Stimulated activated CD4-positive, alpha-beta T cell treated with anti-CD3 and anti-CD28 coated beads, Interleukin-15, amount 100 ng/mL, for 1 hour (primary cell): ENCODE results near the gene TBC1D1.

ENCODE experiments used
- DNase-seq, 2 donors: peaks; one replicate each; pipeline ENCODE4 v3.0.0-alpha.2; 2020; ENCODE audit warnings: low read depth in 1 of 2, low spot score in 1 of 2

TBC1D1 gene

DNA sequence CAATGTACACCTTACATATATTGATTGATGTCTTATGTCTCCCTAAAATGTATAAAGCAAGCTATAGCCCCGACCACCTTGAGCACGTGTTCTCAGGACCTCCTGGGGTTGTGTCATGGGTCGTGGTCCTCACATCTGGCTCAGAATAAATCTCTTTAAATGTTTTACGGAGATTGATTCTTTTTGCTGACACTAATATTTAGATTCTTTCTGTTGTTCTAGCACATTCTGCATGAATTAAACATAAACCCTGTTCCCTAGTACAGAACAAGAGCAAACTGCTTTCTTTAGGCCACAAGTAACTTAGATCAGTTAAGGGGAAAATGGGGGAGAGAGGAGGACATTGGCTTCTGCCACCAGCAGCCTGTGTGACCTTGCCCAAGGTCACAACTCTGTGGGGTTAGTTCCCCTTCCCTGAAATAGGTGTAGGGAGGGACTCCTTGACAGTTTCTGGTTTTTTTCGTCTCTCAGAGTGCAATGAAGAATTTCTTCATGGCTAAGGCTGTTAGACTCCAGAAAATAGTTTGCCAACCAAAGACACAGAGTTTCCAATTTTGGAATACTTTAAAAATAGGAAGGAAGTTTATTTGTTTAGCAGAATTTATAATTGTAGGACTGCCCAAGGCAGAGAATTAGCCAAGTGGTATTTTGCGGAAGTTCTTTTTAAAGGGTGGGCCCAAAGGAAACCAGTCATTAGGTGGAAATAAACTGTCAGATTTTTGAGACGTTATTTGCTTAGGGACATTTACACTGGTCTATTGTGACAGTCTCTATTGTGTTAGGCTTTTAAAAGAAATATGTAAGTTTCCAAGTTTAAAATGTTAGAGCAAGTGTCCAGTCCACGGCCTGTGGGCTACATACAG is 98.7 kb downstream of the TBC1D1 start:
- DNase-seq = no peak

DNA sequence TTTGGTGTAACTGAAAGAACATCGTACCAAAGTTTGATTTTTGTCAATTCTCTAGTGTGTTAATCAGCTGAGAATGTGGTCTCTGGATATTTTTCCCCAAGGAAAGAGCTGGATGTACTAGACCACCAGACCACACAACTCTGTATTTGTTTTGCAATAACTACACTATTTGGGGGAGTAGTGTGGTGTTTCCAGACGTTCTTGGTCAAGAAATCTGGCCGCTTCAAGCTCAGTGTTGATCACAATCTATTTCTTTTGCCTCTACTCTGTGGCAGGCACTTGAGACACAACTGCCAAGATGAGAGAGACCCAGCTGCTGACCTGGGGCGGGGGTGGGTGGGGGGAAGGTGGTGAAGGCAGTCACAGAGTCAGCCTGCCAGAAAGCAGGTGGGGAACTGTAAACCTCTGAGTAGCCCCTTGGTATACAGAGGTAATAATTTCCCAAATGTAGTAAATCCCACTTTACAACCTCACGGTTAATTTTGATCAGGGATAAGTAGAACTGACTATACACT is 99.9 kb downstream of the TBC1D1 start:
- DNase-seq = no peak

DNA sequence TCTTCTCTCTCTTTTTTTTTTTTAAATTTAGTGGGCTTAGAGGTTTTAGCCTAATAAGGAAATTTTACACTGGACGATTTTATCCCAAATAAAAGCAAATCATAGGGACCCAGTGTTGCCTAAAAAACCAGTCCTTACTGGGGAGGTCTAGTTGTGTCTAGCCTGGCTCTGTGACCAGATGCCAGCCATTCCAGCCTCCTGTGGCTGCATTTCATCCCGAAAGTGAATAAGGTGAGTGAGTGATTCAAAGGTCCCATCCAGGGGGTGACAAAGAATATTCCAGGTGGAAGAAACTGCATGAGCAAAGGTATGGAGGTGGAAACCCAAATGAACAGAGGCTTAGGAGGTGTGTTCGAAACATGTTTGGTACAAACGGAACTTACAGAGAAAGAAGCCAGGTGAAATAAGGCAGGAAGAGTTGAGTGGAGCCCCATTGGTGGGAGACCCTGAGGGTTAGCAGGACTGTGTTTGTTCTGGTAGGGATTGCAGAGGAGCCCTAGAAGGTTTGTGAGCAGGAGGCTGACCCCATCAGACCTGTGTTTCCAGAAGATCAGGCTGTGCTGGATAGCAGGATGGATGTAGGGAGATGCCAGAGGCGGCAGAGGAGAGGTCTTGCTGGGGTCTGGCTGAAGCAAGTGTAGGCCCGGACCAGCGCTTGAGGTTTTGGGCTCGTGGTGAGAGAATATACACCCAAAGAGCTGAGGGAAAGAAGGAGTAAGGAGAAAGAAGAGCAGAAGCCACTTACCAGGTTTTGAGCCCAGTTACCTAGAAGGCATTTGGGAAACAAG is 100.9 kb downstream of the TBC1D1 start:
- DNase-seq = no peak

DNA sequence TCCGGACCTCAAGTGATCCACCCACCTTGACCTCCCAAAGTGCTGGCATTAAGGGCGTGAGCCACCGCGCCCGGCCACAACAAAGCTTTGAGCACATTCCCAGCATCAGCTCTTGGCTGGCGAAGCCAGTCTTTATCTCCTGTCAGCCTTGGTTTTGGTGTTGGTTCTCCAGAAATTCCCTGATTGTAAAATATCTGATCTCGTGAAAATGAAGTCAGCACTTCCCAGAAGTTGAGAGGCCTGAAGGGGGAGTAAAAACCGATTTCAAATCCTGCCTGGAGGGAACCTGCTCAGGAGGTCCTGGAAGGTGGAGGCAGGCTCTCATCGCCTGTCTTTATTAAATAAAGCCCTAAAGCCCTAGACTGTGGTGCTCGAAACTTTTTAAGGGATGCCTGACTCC is 102.9 kb downstream of the TBC1D1 start:
- DNase-seq = no peak

DNA sequence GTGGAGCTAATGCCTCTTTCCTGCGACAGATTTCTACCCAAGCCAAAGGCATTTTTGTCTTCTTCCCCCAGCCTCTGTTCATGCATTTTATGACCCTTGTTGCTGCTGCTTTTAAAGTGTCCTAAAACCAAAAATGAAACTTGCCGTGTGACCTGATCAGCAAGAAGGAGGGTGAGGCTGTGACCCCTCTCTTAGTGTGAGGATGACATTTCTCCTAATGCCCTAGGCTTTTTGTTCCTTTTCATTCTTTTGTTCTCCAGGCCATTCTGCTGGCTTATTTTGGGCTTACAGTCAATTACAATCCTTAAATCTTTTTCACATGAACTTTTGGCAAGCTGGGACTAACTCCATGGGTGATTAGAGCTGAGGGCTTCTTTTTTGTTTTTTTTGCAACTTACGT is 103.7 kb downstream of the TBC1D1 start:
- DNase-seq = no peak

DNA sequence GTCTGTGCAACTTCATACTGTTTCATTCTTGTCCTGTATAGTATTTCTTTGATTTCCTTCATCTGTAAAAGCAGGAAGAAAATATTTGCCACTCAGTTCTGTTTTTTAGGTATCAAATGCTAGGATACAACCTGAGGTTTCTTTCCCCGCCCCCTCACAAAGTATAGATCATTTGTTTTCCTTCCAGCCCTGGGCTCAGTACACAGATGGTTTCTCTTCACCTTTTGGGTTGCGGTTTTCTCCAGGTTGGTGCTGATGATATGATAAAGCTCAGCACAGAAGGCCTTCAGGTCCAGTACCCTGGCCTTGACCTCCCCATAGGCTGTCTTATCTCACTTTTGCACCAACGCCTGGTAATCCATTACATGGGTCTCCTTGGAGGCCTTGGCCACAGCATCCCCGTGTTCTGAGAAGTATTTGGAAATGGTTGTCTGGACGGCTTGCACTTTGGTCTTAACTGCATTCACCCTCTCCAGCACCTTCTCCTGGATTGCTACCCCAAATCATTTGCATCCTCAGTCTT is 104.5 kb downstream of the TBC1D1 start:
- no peak for DNase-seq

DNA sequence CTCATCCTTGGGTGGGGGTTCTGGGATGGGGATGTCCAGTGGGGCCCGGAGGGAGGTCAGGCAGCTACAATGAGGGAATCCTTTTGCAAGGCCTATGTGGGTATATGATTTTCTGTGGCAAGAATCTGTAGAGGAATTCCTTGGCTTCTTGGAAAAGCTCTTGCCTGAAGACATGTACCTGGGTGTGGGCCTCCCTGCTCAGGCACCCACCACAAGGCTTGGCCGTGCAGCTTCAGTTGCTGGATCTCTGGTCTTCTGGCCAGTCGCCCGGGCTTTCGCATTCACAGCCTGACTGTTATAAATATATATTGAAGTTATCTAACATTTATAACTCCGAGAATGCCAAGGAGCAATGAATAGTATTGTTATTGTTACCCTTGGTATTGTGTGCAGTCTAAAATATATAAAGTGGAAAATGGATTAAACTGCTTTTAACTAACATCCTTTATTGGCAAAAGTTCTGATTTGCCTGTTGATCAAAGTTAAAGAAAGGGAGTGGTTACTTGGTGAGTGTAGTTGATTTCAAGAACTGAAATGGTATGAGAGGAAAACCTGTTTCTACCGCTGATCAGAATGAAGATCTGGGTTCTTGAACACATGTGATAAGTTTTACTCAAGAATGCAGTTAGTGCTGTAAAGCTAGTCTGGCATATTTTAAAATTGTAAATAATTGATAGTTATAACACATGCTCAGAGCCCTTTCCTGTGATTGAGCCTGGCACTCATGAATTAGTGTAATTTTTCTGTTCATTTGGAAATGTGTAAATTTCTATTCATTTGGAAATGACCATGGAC is 105.3 kb downstream of the TBC1D1 start:
- no peak for DNase-seq

DNA sequence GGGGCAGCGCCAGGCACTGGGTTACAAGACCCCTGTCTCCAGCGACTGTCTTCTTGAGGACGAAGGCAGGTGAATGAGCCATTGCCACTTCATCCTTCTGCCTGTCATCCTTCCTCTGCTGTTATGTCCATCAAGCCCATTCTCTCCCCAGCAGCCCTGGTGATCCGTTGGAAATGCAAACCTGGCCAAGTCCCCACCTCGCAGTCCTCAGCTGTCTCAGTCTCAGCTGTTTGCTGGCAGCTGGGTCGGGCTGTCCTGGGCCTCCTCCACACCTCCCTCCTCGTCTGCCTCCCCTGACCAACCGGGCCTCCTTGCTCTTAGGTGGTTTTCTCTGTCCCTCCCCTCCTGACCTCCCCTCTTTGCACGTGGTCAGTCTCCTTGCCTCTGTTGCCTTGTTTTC is 107.3 kb downstream of the TBC1D1 start:
- no peak for DNase-seq

DNA sequence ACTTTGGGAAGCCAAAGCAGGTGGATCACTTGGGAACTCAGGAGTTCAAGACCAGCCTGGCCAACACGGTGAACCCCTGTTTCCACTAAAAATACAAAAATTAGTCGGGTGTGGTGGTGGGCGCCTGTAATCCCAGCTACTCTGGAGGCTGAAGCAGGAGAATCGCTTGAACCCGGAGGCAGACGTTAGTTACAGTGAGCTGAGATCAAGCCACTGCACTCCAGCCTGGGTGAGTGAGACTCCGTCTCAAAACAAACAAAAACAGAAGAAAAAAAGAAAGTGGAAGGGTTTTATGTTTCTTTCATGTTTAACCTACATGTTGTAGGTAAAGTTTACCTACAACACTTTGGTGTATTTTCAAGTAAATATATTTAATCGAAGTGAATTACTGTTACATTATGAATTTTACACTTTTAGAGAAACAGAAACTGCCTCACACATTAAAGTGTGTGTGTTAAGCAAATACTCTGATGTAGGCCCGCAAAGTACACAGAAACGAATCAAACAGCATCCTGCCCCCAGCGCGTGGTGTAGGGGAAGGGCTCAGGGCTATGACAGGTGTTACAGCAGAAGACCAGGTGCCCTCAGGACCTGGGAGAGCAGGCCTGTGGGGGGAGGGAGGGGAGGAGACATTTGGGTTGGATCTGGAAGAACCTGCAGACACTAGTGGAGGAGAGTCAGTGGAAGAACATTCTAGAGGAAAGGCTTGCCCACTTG is 108.3 kb downstream of the TBC1D1 start:
- no peak for DNase-seq

DNA sequence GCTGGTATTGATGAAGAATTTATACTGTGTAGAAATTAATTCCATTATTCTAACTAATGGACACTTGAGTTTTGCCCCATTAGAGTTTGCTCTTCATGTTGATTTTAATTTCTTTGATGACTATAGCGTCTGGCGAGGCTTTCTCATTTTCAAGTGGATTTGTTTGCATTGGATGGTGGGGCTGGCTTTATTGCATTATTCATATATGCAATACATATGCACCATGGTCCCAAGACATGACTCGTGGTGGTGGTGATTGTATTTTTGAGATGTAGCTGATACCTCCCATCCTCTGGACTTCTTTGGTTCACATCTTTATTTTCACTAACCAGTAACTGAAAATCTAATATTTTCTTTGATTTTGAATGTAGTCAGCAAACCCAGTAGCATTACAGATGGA is 109.1 kb downstream of the TBC1D1 start:
- DNase-seq = no peak

DNA sequence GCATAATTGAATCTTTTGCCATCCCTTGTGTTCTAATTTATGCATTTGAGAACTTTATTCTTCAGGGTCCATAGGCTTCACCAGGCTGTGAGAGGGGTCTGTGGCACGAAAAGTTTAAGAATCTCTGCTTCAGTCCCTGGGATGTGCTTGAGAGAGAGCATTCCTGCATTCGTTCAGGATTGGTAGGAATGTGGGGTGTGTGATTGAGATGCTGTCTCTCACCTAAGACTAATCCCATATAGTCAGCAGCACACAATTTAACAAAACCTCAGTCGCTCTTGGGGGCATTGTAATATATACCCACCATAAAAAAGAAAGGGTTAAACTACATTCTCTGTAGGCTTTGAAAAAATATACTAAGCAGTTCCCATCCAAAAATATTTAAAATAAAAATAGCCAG is 111.0 kb downstream of the TBC1D1 start:
- no peak for DNase-seq

DNA sequence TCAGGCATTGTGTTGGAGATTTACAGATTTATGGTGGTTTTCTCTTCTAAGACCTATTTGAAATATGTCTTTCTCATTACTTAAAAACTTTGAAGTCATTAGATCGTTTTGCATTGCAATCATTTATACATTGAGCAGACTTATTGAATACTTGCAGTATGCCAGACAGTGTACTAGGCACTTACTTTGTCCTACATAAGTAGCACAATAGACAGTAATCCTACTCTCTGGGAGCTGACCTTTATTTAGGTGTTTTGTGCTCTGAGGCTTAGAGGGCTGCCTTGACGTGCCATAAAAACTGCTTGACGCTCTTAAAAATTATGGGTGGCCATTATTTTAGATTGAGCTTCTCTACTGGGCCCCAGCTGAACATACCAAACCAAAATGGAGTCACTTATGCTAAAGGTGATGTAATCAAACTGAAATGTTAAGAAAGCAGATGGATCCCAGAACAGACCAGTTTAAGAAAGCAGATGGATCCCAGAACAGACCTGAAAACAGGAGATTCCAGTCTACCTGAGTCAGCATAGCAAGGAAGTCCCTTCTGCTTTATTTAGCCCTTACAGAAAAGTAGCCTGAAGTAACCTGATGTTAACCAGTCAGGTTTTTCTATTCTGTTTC is 111.7 kb downstream of the TBC1D1 start:
- no peak for DNase-seq

DNA sequence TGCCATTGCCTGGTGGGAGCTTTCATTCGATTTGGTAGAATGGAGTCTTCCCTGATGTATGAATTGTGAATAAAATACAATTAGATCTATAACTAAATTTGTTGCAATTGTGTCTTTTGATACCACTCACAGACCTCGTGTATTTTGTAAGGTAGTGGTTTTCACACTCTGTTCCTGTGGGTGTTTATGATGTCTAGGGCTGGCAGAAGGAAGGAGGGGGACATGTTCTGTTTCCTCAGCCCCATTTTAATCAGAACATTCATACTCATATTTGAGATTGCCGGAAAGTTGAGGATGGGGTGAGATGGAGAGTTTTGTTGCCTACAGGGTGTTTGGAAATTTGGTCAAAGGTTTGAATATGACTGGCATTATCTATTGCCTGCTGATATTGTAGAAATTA is 112.2 kb downstream of the TBC1D1 start:
- DNase-seq = no peak

DNA sequence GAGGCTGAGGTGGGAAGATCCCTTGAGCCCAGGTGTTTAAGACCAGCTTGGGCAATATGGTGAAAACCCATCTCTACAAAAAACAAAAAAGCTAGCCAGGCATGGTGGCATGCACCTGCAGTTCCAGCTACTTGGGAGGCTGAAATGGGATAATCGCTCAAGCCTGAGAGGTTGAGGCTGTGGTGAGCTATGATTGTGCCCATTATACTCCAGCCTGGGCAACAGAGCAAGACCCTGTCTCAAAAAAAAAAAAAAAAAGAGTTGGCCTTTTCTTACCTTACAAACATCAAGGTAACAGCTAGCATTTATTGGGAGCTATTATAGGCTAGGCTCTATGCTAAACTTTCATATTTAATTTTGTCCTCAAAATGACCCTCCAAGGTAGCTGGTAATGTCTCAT is 112.7 kb downstream of the TBC1D1 start:
- DNase-seq = no peak

DNA sequence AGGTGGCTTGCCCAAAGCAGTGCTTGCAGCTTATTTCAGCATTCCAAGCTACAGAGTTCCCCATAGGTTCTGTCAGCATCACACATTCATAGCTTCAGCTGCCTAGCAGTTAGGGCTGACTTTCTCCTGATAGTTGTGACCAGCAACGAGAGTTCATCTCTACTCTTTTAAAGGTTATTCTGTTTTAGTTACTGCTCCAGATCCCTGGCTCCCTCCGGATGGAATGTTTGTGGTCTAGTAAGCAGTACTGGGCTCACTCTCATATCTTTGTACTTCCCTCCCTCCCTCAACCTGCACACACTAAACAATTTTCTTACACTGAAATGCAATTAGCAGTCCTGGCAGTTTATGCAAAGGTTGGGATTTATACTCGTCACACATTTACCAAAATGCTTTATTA is 113.2 kb downstream of the TBC1D1 start:
- no peak for DNase-seq

DNA sequence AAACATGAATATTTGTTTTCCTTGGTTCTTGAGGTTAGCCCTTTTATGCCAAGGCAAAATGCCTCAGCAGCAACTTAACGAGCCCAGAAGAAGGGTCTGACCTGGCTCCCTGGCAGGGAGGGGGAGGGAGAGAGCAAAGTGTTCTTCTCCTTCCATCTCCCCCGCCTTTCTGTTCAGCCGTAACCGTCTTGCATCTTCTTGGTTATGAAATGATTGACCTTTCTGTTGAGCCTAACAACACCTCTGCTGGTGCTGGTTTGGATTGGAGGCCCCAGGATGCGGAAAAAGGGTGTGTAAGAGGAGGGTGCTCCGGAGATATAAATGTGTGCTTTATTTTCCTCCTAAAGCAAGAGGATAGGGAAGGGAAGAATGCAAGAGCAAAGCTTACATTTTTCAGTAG is 114.0 kb downstream of the TBC1D1 start:
- DNase-seq = no peak

DNA sequence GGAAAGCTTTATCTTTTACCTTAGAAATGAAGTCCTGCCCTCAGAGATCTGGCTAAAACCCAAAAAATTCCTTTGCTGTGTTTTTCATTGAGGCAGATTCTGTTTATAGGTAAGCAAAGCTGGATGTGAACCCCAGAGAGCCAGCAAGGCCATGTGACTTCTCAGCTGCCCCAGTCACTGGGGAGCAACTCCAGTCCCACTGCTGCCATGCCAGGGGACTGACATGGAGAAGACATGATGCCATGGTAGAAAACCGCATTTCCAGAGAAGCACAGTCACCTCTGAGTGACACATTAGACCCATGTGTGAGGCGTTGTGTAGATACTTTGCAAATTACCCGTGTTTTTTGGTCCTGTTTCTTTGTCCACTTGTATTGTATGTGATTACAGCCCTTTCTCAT is 114.8 kb downstream of the TBC1D1 start:
- no peak for DNase-seq

DNA sequence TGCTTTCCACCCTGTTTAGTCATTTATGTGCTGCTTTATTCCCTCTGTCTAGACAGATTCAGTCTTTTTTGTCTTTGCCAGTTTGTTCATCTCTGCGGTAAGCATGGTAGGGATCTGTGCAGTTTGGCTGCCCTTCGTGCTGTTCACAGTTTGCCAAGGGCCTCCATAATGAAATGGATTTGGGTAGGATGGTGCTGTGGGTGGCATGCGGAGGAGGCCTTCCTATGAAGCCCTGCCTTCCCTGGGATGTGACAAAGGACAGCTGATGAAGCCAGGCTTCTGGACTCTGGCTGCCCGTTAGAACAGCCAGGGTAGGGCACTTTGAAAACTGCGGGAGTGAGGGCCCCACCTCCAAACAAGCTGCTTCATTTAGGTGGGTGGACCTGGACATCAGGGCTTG is 116.8 kb downstream of the TBC1D1 start:
- no peak for DNase-seq

DNA sequence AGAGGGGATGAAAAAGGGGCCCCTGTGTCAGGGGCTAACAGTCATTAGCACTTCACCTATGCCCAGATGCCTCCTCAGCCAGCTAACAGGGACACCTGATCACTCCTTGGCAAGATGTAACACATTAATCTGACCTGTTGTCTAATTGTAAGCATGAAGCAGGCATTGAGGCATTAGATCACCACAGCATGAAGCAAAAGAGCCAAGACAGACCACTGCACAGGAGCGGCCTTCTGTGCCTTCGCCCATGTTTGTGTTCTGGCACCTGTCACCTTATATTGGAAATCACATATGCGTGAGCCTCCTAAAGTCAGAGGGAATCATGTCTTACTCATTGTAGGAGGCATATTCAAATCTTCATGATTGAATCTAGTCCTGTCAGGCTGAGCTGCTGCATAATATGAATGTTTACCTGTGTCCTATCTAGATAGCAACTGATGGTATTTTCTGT is 117.7 kb downstream of the TBC1D1 start:
- DNase-seq = no peak

DNA sequence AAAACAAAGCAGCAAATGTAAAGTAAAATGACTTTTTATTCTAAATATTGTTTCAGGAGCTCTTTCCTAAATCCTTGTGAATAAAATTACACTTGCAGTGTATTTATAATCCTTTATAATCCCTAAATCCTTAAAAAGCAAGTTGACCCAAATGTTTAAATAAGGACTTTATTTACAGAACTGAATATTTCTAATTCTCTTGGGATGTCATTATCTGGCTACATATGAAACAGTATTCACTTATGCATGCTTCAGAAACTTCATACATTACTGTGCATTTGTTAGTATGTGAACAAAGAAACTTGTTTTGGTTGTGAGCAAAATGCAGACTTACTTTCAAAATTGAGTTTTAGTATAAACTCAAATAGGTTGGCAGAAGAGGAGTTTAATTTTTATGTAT is 118.5 kb downstream of the TBC1D1 start:
- DNase-seq = no peak
